BE2C (cell line): ENCODE measurements around the gene HDAC10.

Experiments used
- DNase-seq: peaks from one replicate; pipeline ENCODE4 v3.0.0-alpha.2; 2020
- H3K27me3 ChIP-seq: fragments of 250-450 bp; sonication (Bioruptor Pico); 2 replicates; pipeline ENCODE4 v1.5.1; 2020; ENCODE audit warnings: mild to moderate bottlenecking
- H3K36me3 ChIP-seq: fragments of 250-450 bp; sonication (Bioruptor Pico); 2 replicates; pipeline ENCODE4 v1.5.1; 2020; ENCODE audit warnings: mild to moderate bottlenecking
- H3K4me1 ChIP-seq: fragments of 250-450 bp; sonication (Bioruptor Pico); 2 replicates; pipeline ENCODE4 v1.5.1; 2020
- H3K4me3 ChIP-seq: 2 replicates; pipeline ENCODE4 v1.5.1; 2011; ENCODE audit warnings: low read depth, low read length
- H3K9me3 ChIP-seq: fragments of 250-450 bp; sonication (Bioruptor Pico); 2 replicates; pipeline ENCODE4 v1.5.1; 2020
- CTCF ChIP-seq: IDR thresholded peaks from 2 replicates; pipeline ENCODE4 v1.5.1; 2012; ENCODE audit warnings: mild to moderate bottlenecking, low read depth, low read length

Gene HDAC10

GRCh38 chr22:50272044-50272802 lies 21.2 kb upstream of the HDAC10 start:
- H3K9me3 ChIP-seq = no peaks in the 10 kb centered on the region
- H3K36me3 ChIP-seq = peaks cover 18% of the 10 kb centered on the region
- H3K4me3 ChIP-seq = no peak overlapping the region
- TF ChIP-seq CTCF = no peak
- DNase-seq = peak; percentile 57
- H3K27me3 ChIP-seq = peaks cover 5% of the 10 kb centered on the region
- peaks cover 17% of the 10 kb centered on the region for H3K4me1 ChIP-seq

GRCh38 chr22:50271519-50271970 lies 20.5 kb upstream of the HDAC10 start:
- DNase-seq = peak; percentile 87
- H3K36me3 ChIP-seq = peaks cover 13% of the 10 kb centered on the region
- no peak for TF ChIP-seq CTCF
- no peaks in the 10 kb centered on the region for H3K9me3 ChIP-seq
- peaks cover 5% of the 10 kb centered on the region for H3K27me3 ChIP-seq
- peak overlapping the region; percentile 65 for H3K4me3 ChIP-seq
- H3K4me1 ChIP-seq = peaks cover 17% of the 10 kb centered on the region

DNA sequence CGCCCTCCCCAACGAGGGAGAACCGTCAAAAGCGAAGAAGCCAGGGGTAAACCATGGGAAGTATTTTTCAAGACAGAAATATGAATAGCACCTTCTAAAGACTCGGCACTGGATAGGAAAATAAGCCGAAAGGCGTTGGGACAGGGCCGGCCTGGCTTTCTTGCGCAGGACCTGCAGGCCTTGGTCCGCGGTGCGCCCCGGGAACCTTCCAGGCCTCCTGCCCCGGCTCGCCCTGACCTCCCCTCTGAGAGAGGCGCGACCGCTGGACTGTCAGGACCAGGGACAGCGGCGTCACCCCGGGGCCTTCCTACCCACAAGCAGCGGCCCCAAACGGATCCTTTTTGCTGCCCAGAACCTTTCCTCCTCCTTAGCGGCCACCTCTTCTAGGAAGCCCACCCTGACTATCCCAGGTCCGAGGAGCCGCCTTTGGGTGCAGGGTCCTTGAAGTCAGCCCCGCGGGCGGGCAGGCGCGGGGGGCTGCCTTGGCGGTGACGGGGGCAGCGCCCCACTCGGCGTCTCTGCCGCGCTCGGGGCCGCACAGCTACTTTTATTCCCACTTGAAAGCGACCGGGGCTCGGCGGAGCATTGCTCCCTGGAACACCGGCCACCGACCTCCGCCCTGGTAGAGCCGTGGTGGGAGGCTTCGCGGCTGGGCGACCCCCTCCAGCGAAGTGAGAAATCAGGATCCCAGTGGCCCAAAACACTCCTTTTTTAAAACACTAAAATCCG lies 19.8 kb upstream of the HDAC10 start:
- peaks cover 17% of the 10 kb centered on the region for H3K4me1 ChIP-seq
- TF ChIP-seq CTCF = no peak
- DNase-seq = peak; percentile 35
- H3K27me3 ChIP-seq = peaks cover 5% of the 10 kb centered on the region
- H3K4me3 ChIP-seq = peak overlapping the region; percentile 65
- no peaks in the 10 kb centered on the region for H3K9me3 ChIP-seq
- peaks cover 11% of the 10 kb centered on the region for H3K36me3 ChIP-seq

GRCh38 chr22:50269970-50270665 lies 19.1 kb upstream of the HDAC10 start, which contains the start of gene MAPK11:
MAPK11 (minus strand) TSS chr22:50270380; CDS start chr22:50270292, 88 bp downstream.
- H3K4me1 ChIP-seq = peaks cover 17% of the 10 kb centered on the region
- H3K27me3 ChIP-seq = peaks cover 5% of the 10 kb centered on the region

DNA sequence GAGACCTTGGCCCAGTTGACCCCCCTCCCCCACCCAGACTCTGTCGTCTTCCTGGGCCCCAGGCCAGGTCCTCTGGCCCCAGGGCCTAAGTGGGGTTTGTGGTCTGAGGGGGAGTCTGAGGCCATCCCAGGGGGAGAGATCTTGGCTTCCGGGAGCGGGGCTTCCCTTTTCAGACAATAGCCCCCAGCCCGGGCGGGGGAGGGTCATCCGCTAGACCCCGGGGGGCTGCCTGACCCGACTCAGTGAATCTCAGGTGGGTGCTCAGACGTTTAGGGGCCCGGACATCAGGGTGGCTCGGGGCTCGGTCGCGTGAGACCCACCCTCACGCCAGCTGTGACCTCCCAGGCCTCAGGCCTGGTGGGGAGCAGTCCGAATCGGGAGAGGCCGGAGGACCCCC lies 18.5 kb upstream of the HDAC10 start:
- TF ChIP-seq CTCF = no peak
- peaks cover 5% of the 10 kb centered on the region for H3K27me3 ChIP-seq
- DNase-seq = no peak
- peaks cover 14% of the 10 kb centered on the region for H3K4me1 ChIP-seq
- H3K4me3 ChIP-seq = peak overlapping the region; percentile 37
- H3K36me3 ChIP-seq = peaks cover 3% of the 10 kb centered on the region; the same call in 1 of the 2 replicates
- no peaks in the 10 kb centered on the region for H3K9me3 ChIP-seq

More at GRCh38 chr22:50269970-50270665, 19.1 kb upstream of the HDAC10 start, which contains the start of gene MAPK11:
- Histone ChIP-seq H3K36me3 (peaks cover 6% of the 10 kb centered on the region), H3K9me3 (no peaks in the 10 kb centered on the region), H3K4me3 (peak within 1 kb of the TSS; percentile 65)
- TF ChIP-seq CTCF = no peak
- peak; percentile 49 for DNase-seq
